OCI-LY3 (cell line): Measurements from ENCODE around the gene HCRTR1.

ENCODE experiments used
- H2AFZ ChIP-seq: fragments of 200-600, 300-600 bp; shearing (Covaris generic); 2 replicates; pipeline ENCODE4 v1.6.0; 2014; ENCODE audit warnings: antibody characterized with exemption, low read depth, low read length
- H3K27ac ChIP-seq: fragments of 200-600, 300-600 bp; sonication (generic); 2 replicates; pipeline ENCODE4 v1.5.1; 2014; ENCODE audit warnings: mild to moderate bottlenecking, low read length, moderate library complexity, mixed read lengths
- H3K27me3 ChIP-seq: fragments of 200-600, 300-600 bp; sonication (generic); 2 replicates; pipeline ENCODE4 v1.6.1; 2014; ENCODE audit warnings: low read depth, low read length, mixed read lengths
- H3K36me3 ChIP-seq: fragments of 200-600, 300-600 bp; sonication (generic); replicated peaks from 2 replicates; pipeline ENCODE3; 2014; ENCODE audit warnings: low read depth, low read length, mixed read lengths
- H3K4me1 ChIP-seq: fragments of 300-600, 200-600 bp; sonication (generic); 2 replicates; pipeline ENCODE4 v1.6.1; 2014; ENCODE audit warnings: low read length, mixed read lengths
- H3K4me2 ChIP-seq: fragments of 200-600, 300-600 bp; sonication (generic); 2 replicates; pipeline ENCODE4 v1.6.1; 2014; ENCODE audit warnings: low read length, mixed read lengths
- H3K4me3 ChIP-seq: fragments of 300-600, 200-600 bp; sonication (generic); 2 replicates; pipeline ENCODE4 v1.5.1; 2014; ENCODE audit warnings: antibody characterized with exemption, mild to moderate bottlenecking, low read length, moderate library complexity
- H3K79me2 ChIP-seq: fragments of 300-600, 200-600 bp; shearing (Covaris generic); 2 replicates; pipeline ENCODE4 v1.6.1; 2014; ENCODE audit warnings: mild to moderate bottlenecking, low read length, mixed read lengths
- H3K9ac ChIP-seq: fragments of 300-600, 200-600 bp; shearing (Covaris generic); 2 replicates; pipeline ENCODE4 v1.6.0; 2014; ENCODE audit warnings: mild to moderate bottlenecking, low read length, moderate library complexity
- H3K9me3 ChIP-seq: fragments of 200-600, 300-600 bp; shearing (Covaris generic); 2 replicates; pipeline ENCODE4 v1.6.1; 2014; ENCODE audit warnings: low read length, mixed read lengths; ENCODE audit not compliant: insufficient read depth
- H4K20me1 ChIP-seq: fragments of 200-600, 300-600 bp; sonication (generic); 2 replicates; pipeline ENCODE4 v1.6.1; 2016; ENCODE audit warnings: low read length, mixed read lengths; ENCODE audit not compliant: insufficient read depth
- EZH2phosphoT487 ChIP-seq: fragments of 200-600 bp; shearing (Covaris generic); IDR thresholded peaks from 2 replicates; pipeline ENCODE4 v1.6.1; 2018; ENCODE audit warnings: antibody characterized with exemption, mixed run types, low read depth
- TF ChIP-seq, protein P1 (sequence below): fragments of 200-600, 300-600 bp; sonication (generic); IDR thresholded peaks from 2 replicates; pipeline ENCODE4 v1.5.1; 2014; ENCODE audit warnings: antibody characterized with exemption, low read length, low read depth

Gene HCRTR1

DNA sequence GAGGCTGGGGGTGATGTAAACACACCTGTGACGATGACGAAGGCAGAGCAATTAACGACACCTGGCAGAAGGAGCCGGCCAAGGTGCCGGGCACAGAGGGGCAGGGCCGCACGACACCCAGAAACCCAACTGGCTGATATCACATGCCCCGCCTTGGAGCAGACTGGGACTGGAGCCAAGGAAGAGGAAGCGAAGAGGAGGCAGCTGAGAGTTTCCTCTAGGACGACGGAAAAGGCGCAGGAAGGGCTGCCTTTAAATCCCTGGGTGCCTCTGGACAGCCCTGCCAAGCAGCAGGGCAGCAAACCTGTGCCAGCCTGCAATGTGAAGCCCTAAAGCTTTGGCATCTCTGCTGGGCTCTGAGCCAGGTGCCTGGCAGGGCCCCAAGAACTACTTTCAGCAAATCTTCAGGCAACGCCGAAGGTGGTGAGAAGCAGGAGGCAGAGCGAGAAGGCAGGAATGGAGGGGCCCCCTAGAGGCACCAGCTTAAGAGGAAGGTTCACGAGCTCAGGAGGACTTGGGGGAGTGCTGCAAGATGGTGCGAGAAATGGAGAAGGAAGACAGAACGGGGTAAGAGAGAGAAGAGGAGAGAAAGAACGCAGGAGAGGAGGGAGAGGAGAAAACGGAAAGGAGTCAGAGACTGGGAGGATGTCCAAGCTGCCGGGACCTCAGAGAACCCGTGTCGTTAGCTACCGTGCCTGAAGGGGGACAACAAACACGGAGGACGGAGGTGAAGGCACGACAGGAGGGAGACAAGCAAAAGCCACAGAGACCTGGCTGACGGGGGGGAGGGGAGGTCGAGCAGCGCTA is 52.5 kb downstream of the HCRTR1 start:
- no peak overlapping the region for H3K9ac ChIP-seq
- TF ChIP-seq EZH2phosphoT487 = no peak
- TF ChIP-seq, protein P1, sequence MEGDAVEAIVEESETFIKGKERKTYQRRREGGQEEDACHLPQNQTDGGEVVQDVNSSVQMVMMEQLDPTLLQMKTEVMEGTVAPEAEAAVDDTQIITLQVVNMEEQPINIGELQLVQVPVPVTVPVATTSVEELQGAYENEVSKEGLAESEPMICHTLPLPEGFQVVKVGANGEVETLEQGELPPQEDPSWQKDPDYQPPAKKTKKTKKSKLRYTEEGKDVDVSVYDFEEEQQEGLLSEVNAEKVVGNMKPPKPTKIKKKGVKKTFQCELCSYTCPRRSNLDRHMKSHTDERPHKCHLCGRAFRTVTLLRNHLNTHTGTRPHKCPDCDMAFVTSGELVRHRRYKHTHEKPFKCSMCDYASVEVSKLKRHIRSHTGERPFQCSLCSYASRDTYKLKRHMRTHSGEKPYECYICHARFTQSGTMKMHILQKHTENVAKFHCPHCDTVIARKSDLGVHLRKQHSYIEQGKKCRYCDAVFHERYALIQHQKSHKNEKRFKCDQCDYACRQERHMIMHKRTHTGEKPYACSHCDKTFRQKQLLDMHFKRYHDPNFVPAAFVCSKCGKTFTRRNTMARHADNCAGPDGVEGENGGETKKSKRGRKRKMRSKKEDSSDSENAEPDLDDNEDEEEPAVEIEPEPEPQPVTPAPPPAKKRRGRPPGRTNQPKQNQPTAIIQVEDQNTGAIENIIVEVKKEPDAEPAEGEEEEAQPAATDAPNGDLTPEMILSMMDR = 0 out of 2 replicates have a peak, but pooled peaks have one; percentile 4
- H3K36me3 ChIP-seq = no peaks in the 10 kb centered on the region
- H4K20me1 ChIP-seq = no peaks in the 10 kb centered on the region
- no peak overlapping the region for H3K27ac ChIP-seq
- no peak overlapping the region for H3K4me3 ChIP-seq
- no peaks in the 10 kb centered on the region for H3K4me1 ChIP-seq
- H3K9me3 ChIP-seq = no peaks in the 10 kb centered on the region
- no peak overlapping the region for H2AFZ ChIP-seq
- H3K79me2 ChIP-seq = no peaks in the 10 kb centered on the region
- H3K4me2 ChIP-seq = peak overlapping the region; percentile 7; the same call in 1 of the 2 replicates
- 0 out of 2 replicates have a peak, but pooled peaks cover 3% of the 10 kb centered on the region for H3K27me3 ChIP-seq

DNA sequence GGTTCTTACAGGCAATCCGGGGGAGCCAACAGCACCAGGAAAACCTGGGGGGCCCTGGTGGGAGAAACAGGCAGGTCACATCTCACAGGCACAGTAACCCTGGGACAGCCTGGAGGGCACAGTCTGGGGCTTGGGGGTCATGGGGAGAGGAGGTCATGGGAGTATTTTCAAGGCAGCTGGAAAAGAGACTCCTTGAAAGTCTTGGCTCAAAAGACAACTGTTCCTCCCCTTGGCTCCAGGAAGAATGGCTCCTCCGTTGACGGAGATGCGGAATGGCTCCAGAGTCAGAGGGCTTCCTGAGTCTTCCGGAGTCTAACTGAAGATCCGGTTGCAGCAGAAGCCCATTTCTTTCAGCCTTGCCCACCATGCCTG is 53.1 kb downstream of the HCRTR1 start:
- Histone ChIP-seq H2AFZ (no peak overlapping the region), H3K36me3 (no peaks in the 10 kb centered on the region), H3K27ac (no peak overlapping the region), H3K4me3 (no peak overlapping the region), H3K79me2 (no peaks in the 10 kb centered on the region), H3K27me3 (0 out of 2 replicates have a peak, but pooled peaks cover 3% of the 10 kb centered on the region), H3K4me2 (0 out of 2 replicates have a peak overlapping the region, but pooled peaks have one; percentile 7), H4K20me1 (no peaks in the 10 kb centered on the region), H3K9me3 (no peaks in the 10 kb centered on the region), H3K9ac (no peak overlapping the region), H3K4me1 (no peaks in the 10 kb centered on the region)
- TF ChIP-seq, protein P1 = no peak
- no peak for TF ChIP-seq EZH2phosphoT487

DNA sequence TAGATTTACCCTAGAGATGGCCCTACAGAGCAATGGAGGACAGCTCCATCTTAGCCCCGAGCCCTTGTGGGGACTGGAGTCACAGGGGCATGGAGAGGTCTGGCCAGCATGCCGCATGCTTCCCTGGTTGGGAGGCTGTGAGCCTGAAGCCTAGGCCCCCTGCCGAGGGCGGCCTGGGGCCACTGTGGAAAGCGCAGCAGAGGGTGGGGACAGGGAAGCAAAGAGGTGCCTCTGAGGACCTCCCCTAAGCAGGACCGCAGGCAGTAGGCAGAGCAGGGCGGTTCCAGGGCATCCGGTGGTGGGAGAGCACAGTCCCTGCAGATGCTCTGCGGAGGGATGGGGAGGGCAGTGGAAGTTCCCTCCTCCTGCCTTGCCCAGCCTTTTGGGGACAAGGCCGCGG is 53.7 kb downstream of the HCRTR1 start:
- Histone ChIP-seq H3K36me3 (no peaks in the 10 kb centered on the region), H3K9ac (no peak overlapping the region), H3K79me2 (no peaks in the 10 kb centered on the region), H4K20me1 (no peaks in the 10 kb centered on the region), H3K27ac (no peak overlapping the region), H3K4me2 (no peak overlapping the region), H3K4me3 (no peak overlapping the region), H3K27me3 (0 out of 2 replicates have a peak, but pooled peaks cover 3% of the 10 kb centered on the region), H3K9me3 (no peaks in the 10 kb centered on the region), H3K4me1 (no peaks in the 10 kb centered on the region), H2AFZ (no peak overlapping the region)
- TF ChIP-seq, protein P1 = no peak
- TF ChIP-seq EZH2phosphoT487 = no peak

DNA sequence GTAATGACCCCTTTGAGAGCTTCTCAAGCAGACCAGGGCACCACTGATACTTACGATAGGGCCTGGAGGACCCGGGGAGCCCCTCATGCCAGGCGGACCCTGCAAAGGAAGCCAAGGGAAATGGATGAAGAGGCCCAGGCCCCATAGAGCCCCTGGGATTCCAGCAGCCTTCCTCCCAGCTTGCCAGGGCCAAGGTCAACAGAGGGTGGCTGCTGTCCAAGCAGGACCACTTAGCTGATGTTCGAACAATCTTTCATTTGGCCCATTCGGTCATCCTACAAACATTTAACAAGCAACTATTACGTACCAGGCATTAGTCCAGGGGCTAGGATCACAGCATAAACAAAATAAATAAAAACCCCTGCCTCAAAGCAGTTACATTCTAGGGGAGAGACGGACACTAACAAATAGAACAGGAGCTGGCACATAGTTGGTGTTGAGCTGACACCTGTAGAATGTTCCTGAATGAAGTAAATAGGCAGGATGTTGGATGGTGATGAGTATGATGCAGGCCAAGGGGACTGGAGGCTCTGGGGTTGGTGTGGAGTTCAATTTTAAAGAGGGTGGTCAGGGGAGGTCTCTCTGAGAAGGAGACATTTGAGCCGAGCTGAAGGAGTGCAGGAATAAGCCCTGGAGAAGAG is 54.2 kb downstream of the HCRTR1 start:
- no peak overlapping the region for H3K4me3 ChIP-seq
- H3K9me3 ChIP-seq = no peaks in the 10 kb centered on the region
- H3K27ac ChIP-seq = no peak overlapping the region
- no peaks in the 10 kb centered on the region for H3K4me1 ChIP-seq
- no peaks in the 10 kb centered on the region for H3K36me3 ChIP-seq
- no peak overlapping the region for H3K9ac ChIP-seq
- H3K79me2 ChIP-seq = no peaks in the 10 kb centered on the region
- peaks cover 8% of the 10 kb centered on the region for H3K27me3 ChIP-seq
- H4K20me1 ChIP-seq = no peaks in the 10 kb centered on the region
- H2AFZ ChIP-seq = no peak overlapping the region
- no peak for TF ChIP-seq EZH2phosphoT487
- TF ChIP-seq, protein P1 = no peak
- no peak overlapping the region for H3K4me2 ChIP-seq
